Ishikawa (cell line): ENCODE data around the gene GRIA2.

Source experiments
- CEBPB ChIP-seq: IDR thresholded peaks from 2 replicates; pipeline ENCODE4 v1.6.1; 2012
- CREB1 ChIP-seq: IDR thresholded peaks from 2 replicates; pipeline ENCODE4 v1.6.1; 2012; ENCODE audit warnings: low read depth
- EGR1 ChIP-seq: IDR thresholded peaks from 2 replicates; pipeline ENCODE4 v1.6.1; 2012
- EP300 ChIP-seq: IDR thresholded peaks from 2 replicates; pipeline ENCODE4 v1.6.1; 2012; ENCODE audit warnings: borderline replicate concordance
- FOXM1 ChIP-seq: IDR thresholded peaks from 2 replicates; pipeline ENCODE4 v1.6.1; 2012; ENCODE audit warnings: low read depth, borderline replicate concordance
- NFIC ChIP-seq: IDR thresholded peaks from 2 replicates; pipeline ENCODE4 v1.6.1; 2012
- RAD21 ChIP-seq: IDR thresholded peaks from 2 replicates; pipeline ENCODE4 v1.6.1; 2012; ENCODE audit warnings: low read depth
- TAF1 ChIP-seq: IDR thresholded peaks from 2 replicates; pipeline ENCODE4 v1.6.1; 2012; ENCODE audit warnings: low read depth, mild to moderate bottlenecking
- TCF12 ChIP-seq: IDR thresholded peaks from 2 replicates; pipeline ENCODE4 v1.6.1; 2012; ENCODE audit warnings: low read depth
- TEAD4 ChIP-seq: IDR thresholded peaks from 2 replicates; pipeline ENCODE4 v1.6.1; 2012
- YY1 ChIP-seq: IDR thresholded peaks from 2 replicates; pipeline ENCODE4 v1.6.1; 2012; ENCODE audit warnings: low read depth
- ZBTB7A ChIP-seq: IDR thresholded peaks from 2 replicates; pipeline ENCODE4 v1.6.1; 2012; ENCODE audit warnings: low read depth
- TF ChIP-seq, protein P1 (sequence below): IDR thresholded peaks from 2 replicates; pipeline ENCODE4 v1.6.1; 2012; ENCODE audit warnings: low read depth, mild to moderate bottlenecking
- TF ChIP-seq, protein P2 (sequence below): IDR thresholded peaks from 2 replicates; pipeline ENCODE4 v1.6.1; 2012
- TF ChIP-seq, protein P3 (sequence below): IDR thresholded peaks from 2 replicates; pipeline ENCODE4 v1.6.1; 2012

The GRIA2 gene

DNA sequence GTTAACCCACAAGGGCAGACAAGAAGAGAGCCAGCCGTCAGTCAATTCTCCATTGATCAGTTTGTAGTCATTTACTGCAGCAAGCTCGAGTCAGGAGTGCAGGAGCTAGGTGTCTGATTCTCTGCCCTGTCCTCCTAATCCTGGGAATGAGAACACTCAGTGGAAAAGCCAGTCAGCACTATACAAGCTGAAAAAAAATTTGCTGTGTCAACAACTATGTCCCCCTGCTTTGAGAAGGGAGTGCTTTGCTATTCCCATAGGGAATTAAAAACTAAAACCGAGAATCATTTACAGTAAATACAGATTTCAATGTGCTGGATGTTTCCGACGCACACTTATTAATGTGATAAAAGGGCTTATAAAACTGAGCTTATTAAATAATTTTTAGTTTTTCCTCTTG is 84.2 kb downstream of the GRIA2 start:
- TF ChIP-seq, protein P1, sequence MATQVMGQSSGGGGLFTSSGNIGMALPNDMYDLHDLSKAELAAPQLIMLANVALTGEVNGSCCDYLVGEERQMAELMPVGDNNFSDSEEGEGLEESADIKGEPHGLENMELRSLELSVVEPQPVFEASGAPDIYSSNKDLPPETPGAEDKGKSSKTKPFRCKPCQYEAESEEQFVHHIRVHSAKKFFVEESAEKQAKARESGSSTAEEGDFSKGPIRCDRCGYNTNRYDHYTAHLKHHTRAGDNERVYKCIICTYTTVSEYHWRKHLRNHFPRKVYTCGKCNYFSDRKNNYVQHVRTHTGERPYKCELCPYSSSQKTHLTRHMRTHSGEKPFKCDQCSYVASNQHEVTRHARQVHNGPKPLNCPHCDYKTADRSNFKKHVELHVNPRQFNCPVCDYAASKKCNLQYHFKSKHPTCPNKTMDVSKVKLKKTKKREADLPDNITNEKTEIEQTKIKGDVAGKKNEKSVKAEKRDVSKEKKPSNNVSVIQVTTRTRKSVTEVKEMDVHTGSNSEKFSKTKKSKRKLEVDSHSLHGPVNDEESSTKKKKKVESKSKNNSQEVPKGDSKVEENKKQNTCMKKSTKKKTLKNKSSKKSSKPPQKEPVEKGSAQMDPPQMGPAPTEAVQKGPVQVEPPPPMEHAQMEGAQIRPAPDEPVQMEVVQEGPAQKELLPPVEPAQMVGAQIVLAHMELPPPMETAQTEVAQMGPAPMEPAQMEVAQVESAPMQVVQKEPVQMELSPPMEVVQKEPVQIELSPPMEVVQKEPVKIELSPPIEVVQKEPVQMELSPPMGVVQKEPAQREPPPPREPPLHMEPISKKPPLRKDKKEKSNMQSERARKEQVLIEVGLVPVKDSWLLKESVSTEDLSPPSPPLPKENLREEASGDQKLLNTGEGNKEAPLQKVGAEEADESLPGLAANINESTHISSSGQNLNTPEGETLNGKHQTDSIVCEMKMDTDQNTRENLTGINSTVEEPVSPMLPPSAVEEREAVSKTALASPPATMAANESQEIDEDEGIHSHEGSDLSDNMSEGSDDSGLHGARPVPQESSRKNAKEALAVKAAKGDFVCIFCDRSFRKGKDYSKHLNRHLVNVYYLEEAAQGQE = no peak
- TF ChIP-seq CREB1 (no peak), EP300 (no peak), TEAD4 (no peak), TAF1 (no peak), NFIC (no peak), TCF12 (no peak), EGR1 (no peak), FOXM1 (no peak)
- TF ChIP-seq, protein P2, sequence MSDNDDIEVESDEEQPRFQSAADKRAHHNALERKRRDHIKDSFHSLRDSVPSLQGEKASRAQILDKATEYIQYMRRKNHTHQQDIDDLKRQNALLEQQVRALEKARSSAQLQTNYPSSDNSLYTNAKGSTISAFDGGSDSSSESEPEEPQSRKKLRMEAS = no peak

DNA sequence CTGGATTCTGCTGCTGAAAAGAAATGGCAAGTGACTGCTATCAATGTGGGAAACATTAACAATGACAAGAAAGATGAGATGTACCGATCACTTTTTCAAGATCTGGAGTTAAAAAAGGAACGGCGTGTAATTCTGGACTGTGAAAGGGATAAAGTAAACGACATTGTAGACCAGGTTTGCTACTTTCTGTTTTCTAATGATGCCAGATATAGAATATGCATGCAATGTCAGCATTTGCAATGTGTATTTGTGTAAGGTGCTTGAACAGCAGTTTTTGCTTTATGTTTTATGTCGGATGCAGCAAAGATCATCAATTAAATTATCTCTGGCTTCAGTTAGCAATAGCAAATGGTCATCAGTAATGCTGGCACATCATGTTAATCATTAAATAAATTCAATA is 92.2 kb downstream of the GRIA2 start:
- no peak for TF ChIP-seq TEAD4

DNA sequence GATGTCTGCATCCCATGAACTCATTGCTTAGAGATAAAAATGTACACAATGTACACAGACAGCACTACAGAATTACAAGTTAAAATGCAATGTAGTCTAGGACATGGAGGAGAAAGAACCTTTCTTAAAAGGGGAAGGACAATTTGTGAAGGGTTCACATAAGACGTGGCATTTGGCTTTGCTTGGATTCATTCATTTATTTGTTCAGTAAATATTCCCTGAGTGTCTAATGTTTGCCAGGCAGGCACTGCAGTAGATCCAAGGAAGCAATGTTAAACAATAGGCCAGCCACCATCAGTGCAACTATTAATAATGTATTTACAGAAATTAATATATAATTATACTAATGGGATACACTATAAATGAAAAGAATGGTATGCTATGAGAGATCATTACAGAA is 94.4 kb downstream of the GRIA2 start:
- TF ChIP-seq TAF1 (no peak), EGR1 (no peak), NFIC (no peak), CREB1 (no peak), EP300 (no peak), TEAD4 (no peak), YY1 (no peak), TCF12 (no peak), FOXM1 (no peak), ZBTB7A (no peak), CEBPB (no peak), RAD21 (no peak)
- TF ChIP-seq, protein P3, sequence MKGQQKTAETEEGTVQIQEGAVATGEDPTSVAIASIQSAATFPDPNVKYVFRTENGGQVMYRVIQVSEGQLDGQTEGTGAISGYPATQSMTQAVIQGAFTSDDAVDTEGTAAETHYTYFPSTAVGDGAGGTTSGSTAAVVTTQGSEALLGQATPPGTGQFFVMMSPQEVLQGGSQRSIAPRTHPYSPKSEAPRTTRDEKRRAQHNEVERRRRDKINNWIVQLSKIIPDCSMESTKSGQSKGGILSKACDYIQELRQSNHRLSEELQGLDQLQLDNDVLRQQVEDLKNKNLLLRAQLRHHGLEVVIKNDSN = no peak
- TF ChIP-seq, protein P2 = no peak
- TF ChIP-seq, protein P1 = no peak

DNA sequence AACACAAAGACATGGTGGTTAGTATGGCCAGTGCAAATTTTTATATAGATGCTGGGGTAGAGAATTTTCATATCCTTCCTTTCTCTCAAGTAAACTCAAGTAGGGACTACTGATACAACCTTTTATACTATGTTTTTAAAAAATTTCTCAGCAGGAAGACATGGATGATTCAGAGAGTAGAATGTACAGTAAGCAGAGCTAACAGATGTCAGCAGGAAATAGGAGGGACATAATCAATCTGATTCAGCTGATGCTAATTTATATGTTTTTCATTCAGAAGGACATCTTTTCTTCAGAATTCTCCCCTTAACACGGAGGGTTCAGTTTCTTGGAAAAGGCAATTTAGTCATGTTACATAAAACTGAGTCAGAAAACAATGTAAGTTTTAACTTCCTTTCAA is 95.4 kb downstream of the GRIA2 start:
- TF ChIP-seq YY1 (no peak), EGR1 (no peak), TCF12 (no peak), TAF1 (no peak), CEBPB (no peak), ZBTB7A (no peak), NFIC (no peak), TEAD4 (no peak), FOXM1 (no peak), EP300 (no peak), RAD21 (no peak), CREB1 (no peak)
- TF ChIP-seq, protein P2 = no peak
- TF ChIP-seq, protein P3 = no peak
- TF ChIP-seq, protein P1 = no peak

DNA sequence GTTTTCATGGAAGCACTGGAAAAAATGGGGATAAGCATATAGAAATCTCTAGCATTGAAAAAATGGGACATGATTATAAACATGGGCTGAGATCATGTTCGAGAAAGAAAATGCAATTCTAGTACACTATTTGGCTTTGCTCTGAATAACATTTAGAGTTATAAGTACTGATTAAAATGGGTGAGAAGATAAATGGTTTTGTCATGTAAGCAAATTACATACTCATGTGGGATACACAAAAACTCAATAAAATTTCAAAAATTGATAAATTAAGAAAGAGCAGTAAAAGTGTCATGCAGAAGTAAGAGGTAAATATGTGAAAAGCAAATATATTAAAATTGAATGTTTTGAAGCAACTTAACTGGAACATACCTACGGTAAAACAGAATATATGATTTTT is 99.6 kb downstream of the GRIA2 start:
- TF ChIP-seq ZBTB7A = no peak
- no peak for TF ChIP-seq CEBPB
- no peak for TF ChIP-seq EGR1
- TF ChIP-seq NFIC = no peak
- TF ChIP-seq, protein P1 = no peak
- TF ChIP-seq CREB1 = no peak
- TF ChIP-seq, protein P3 = no peak
- no peak for TF ChIP-seq TCF12
- no peak for TF ChIP-seq TEAD4
- no peak for TF ChIP-seq TAF1
- TF ChIP-seq YY1 = no peak
- no peak for TF ChIP-seq FOXM1
- TF ChIP-seq, protein P2 = no peak
- no peak for TF ChIP-seq EP300
- no peak for TF ChIP-seq RAD21
